Ecto neural progenitor cell (in vitro differentiated cells): ENCODE measurements around the gene DOCK1.

ENCODE experiments used
- DNase-seq: peaks from one replicate; pipeline ENCODE4 v3.0.0-alpha.2; 2018; ENCODE audit warnings: low spot score

Gene DOCK1

GRCh38 chr10:127313996-127314700 is 408.9 kb downstream of the DOCK1 start:
- no peak for DNase-seq

GRCh38 chr10:127314797-127315196 is 409.6 kb downstream of the DOCK1 start:
- no peak for DNase-seq

GRCh38 chr10:127315888-127316287 is 410.7 kb downstream of the DOCK1 start:
- DNase-seq = no peak

- DNase-seq = no peak
These were observed 413.2 kb downstream of the DOCK1 start for GRCh38 chr10:127318396-127318795.

GRCh38 chr10:127319271-127319670 is 414.0 kb downstream of the DOCK1 start:
- DNase-seq = no peak

GRCh38 chr10:127319691-127320090 is 414.5 kb downstream of the DOCK1 start:
- DNase-seq = no peak

GRCh38 chr10:127320176-127320575 is 414.9 kb downstream of the DOCK1 start:
- DNase-seq = no peak

- DNase-seq = no peak
These were observed 417.1 kb downstream of the DOCK1 start for GRCh38 chr10:127322286-127322685.

- DNase-seq = no peak
These were observed 420.3 kb downstream of the DOCK1 start for GRCh38 chr10:127325506-127325905.

GRCh38 chr10:127326883-127327282 is 421.7 kb downstream of the DOCK1 start:
- no peak for DNase-seq

GRCh38 chr10:127331696-127332095 is 426.5 kb downstream of the DOCK1 start:
- no peak for DNase-seq

- DNase-seq = no peak
These were observed 427.4 kb downstream of the DOCK1 start for GRCh38 chr10:127332631-127333030.

- no peak for DNase-seq
These were observed 432.6 kb downstream of the DOCK1 start for GRCh38 chr10:127337801-127338200.

GRCh38 chr10:127338399-127339110 is 433.3 kb downstream of the DOCK1 start:
- DNase-seq = no peak

GRCh38 chr10:127343821-127344220 is 438.6 kb downstream of the DOCK1 start:
- no peak for DNase-seq

- DNase-seq = no peak
These were observed 439.1 kb downstream of the DOCK1 start for GRCh38 chr10:127344346-127344745.

- DNase-seq = no peak
These were observed 440.2 kb downstream of the DOCK1 start for GRCh38 chr10:127345231-127345965.

GRCh38 chr10:127346604-127347003 is 441.4 kb downstream of the DOCK1 start:
- DNase-seq = no peak

GRCh38 chr10:127347202-127347959 is 442.2 kb downstream of the DOCK1 start:
- DNase-seq = no peak

- DNase-seq = no peak
These were observed 444.5 kb downstream of the DOCK1 start for GRCh38 chr10:127349737-127350136.

GRCh38 chr10:127351542-127351941 is 446.3 kb downstream of the DOCK1 start:
- no peak for DNase-seq

GRCh38 chr10:127353544-127353943 is 448.3 kb downstream of the DOCK1 start:
- DNase-seq = no peak
